KOPT-K1 (cell line): ENCODE results near the gene ME2.
"Not testable (repeated sequence)": the region's sequence is repeated elsewhere in the genome, so short reads cannot be mapped to it uniquely, and the experiment has no call there.

Experiments
- H3K27ac ChIP-seq: fragments of 200-600 bp; sonication (generic); 2 replicates; pipeline ENCODE4 v1.5.1; 2016; ENCODE audit warnings: antibody characterized with exemption, mild to moderate bottlenecking, low read depth, low read length; ENCODE audit not compliant: poor library complexity, severe bottlenecking
- H3K36me3 ChIP-seq: fragments of 200-600 bp; sonication (generic); 2 replicates; pipeline ENCODE4 v1.5.1; 2017; ENCODE audit warnings: antibody characterized with exemption, mild to moderate bottlenecking, low read length, moderate library complexity; ENCODE audit not compliant: insufficient read depth
- H3K9me3 ChIP-seq: fragments of 200-600 bp; sonication (generic); 2 replicates; pipeline ENCODE4 v1.5.1; 2017; ENCODE audit warnings: antibody characterized with exemption, low read length, mild to moderate bottlenecking; ENCODE audit not compliant: insufficient read depth, poor library complexity, severe bottlenecking

ME2 gene

DNA sequence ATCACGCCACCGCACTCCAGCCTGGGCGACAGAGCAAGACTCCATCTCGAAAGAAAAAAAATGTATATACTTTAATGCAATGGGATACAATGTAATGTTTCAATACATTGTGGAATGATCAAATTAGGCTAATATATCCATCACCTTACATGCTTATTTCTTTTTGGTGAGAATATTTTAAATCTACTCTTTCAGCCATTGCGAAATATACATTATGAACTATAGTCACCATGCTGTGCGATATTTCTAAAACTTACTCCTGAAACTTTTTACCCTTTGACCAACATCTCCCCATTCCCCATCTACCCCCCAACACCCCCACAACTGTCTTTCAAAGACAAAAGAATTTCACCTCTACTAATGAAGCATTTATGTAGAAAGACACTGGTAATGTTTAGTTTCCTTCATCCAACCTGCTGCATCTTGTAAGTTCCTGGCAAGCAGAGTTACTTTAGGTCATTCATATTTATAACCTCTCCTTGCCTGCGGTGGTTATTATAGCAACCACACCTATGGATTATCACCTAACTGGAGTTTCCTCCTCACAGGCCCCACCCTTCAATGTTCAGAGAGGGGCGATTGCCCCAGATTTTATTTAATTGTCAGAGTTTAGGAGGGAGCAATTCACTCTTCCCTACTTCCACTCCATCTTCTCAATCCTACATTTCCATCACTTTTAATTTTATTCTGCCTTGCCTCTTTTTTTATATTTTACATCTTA lies 1.2 kb upstream of the ME2 start:
- H3K27ac ChIP-seq: peak overlapping the region; percentile 97

DNA sequence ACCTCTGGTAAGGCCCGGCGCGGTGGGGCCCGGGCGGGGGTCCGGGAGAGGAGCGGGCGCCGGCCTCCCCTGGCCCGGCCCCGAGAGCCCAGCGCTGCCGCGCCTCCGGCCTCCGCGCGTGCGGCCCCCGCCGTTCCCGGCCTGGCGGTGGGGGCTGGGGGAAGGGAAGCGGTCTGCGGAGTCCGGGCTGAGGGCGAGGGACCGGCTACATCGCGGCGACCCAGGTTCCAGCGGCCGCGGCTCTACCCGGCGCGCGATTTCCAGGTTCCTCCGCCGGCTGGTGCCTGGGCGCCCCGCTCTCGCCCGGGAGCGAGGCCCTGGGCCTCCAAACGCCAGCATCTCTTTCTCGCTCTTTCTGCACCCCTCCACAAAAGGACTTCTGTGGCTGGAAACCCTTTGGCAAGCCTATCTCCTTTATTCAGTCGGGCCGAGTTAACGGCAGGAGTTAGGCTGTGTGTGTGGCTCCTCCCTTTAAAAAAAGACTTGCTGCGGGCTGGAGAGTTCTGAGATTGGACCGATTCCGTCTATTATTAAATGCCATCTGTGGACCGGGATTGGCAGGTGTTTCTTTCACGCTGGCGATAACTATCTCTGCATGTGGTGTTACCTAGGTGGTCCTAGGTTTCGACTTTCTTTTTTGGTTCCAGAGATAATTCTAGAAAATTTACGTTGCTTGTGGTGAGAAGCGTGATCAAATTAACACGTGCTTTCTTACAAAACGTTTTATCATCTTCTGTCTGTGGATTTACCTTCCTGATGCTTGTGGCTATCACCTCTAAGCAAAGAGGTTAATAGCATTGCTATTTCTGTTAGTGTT lies 592 bp downstream of the ME2 start:
- Histone ChIP-seq H3K9me3 (no peaks in the 10 kb centered on the region), H3K27ac (peak overlapping the region; percentile 97), H3K36me3 (peaks cover 23% of the 10 kb centered on the region)

More for the DNA sequence above, 1.2 kb upstream of the ME2 start:
- H3K9me3 ChIP-seq: no peaks in the 10 kb centered on the region
- H3K36me3 ChIP-seq: peaks cover 9% of the 10 kb centered on the region; the same call in 1 of the 2 replicates

DNA sequence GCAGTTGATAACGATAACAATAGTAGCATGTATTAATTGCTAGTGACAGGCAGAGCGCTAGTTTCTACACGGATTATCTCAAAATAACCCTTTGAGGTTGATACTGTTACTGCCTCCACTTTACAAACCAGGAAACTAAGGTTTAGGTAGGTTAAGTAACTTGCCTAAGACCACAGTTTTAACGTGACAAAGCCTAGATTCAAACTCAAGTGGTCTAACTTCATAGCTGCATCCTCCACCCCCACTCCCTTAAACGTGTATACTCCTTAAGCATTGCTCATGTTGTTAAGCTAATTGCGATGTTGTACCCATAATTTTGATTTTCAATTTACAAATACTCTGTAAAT lies 1.2 kb downstream of the ME2 start:
- H3K9me3 ChIP-seq: no peaks in the 10 kb centered on the region
- H3K36me3 ChIP-seq: peaks cover 29% of the 10 kb centered on the region
- peak overlapping the region; percentile 97 for H3K27ac ChIP-seq

DNA sequence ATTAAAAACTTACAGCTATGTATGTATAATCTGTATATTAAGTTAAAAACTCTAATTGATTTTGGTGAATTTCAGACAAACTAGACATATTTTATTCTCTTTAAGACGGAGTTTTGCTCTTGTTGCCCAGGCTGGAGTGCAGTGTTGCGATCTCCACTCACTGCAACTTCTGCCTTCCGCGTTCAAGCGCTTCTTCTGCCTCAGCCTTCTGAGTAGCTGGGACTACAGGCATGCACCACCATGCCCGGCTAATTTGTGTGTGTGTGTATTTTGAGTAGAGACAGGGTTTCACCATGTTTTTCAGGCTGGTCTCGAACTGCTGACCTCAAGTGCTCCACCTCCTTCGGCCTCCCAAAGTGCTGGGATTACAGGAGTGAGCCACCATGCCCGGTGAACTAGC lies 2.0 kb downstream of the ME2 start:
- H3K36me3 ChIP-seq: peaks cover 31% of the 10 kb centered on the region
- H3K27ac ChIP-seq: peak overlapping the region; percentile 19
- H3K9me3 ChIP-seq: not testable (repeated sequence)

DNA sequence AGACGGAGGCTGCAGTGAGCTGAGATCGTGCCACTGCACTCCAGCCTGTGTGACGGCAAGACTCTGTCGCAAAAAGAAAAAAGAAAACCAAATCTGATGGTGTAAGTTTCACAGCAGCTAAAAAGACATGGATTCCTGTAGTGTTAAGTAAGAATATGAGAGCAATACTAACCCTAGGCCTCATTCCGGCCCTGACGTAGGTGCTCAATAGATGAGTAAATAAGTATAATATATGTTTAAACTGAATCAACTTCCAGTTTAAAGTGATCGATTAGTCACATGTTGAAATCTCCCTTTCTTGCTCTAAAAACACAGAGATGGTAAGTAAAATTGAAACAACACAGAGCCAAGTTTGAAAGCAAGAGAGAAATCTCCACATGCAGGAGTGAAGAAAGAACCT lies 8.0 kb downstream of the ME2 start:
- H3K9me3 ChIP-seq: peaks cover 17% of the 10 kb centered on the region
- no peak overlapping the region for H3K27ac ChIP-seq
- H3K36me3 ChIP-seq: peaks cover 80% of the 10 kb centered on the region

DNA sequence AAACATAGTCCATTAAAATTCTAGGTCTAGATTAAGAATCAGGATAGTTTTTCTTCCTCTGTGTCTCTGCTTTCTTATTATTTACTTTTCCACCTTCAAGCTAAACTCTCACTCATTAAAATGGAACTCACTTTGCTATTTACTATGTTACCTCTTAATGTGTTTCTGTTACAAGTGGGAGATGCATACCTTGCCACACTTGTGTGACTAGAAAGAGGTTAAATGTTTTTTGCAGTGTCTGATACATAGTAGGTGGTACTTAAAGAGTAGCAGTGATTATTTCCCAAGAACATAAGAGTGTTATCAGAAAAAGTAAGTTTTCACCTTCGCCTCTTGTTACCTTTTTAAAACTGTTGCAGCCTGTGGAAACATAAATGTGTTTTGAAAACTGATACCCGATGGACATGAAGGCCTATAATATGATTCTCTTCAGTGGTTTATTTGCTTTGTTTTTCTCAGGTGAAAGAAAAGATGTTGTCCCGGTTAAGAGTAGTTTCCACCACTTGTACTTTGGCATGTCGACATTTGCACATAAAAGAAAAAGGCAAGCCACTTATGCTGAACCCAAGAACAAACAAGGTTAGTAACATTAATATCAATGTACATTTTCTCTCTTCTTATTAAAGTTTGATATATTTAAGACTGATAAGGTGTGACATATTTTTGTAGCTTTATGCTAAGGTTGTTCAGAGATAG lies 16.6 kb downstream of the ME2 start:
- H3K36me3 ChIP-seq: peaks cover 67% of the 10 kb centered on the region
- H3K9me3 ChIP-seq: no peaks in the 10 kb centered on the region
- H3K27ac ChIP-seq: no peak overlapping the region

DNA sequence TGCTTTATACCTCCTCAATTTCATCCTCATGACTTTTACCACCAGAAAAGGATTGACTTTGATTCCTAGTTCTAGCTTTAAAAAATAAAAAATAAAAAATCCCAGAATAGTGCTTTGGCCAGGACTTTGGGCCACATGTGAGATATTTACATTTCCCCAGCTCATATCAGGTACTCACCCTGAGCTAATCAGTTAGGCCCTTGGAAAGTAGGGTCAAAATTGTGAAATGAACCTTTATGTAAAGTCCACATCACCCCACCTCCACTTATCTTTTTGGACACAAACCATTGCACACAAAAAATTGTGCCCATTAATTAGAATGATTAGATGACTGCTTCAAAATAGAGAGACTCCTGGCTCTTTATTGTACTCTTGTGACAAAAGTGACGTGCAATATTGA lies 17.2 kb downstream of the ME2 start:
- H3K36me3 ChIP-seq: peaks cover 68% of the 10 kb centered on the region
- no peaks in the 10 kb centered on the region for H3K9me3 ChIP-seq
- H3K27ac ChIP-seq: no peak overlapping the region

DNA sequence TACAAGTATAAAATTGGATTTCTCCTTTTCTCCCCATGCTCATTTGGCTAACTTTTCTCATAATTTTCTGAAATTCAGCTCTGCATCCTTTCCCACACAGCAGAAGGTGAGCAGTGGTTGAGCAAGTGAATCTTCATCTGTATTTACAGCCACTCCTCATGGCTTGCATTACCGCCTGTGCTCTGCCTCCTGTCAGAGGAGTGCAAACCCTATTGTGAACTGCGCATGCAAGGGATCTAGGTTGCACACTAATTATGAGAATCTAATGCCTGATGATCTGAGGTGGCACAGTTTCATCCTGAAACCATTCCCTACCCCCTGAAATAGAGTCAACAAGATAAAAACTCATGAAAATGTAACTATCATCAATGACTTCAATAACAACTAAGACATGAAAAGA lies 20.0 kb downstream of the ME2 start:
- no peak overlapping the region for H3K27ac ChIP-seq
- H3K9me3 ChIP-seq: no peaks in the 10 kb centered on the region
- peaks cover 86% of the 10 kb centered on the region for H3K36me3 ChIP-seq

DNA sequence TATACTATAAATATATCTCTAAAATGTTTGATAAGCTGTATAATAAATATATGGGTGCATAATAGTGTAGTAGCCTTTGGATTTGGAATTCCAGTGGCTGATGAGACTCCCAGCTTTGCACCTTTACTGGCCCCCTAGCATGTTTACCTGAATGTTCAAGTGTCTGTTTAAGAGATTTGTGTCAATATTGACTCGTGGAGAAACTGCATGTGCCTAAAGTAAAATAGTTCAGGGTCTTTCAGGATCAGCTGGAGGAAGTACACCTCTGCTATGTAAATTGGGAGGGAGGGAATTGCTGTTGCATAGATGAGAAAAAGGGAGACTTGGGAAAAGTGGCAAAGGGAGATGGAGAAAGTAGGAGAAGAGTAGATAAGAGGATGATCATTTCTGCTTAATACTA lies 23.9 kb downstream of the ME2 start:
- Histone ChIP-seq H3K36me3 (peaks cover 97% of the 10 kb centered on the region), H3K27ac (no peak overlapping the region), H3K9me3 (peaks cover 23% of the 10 kb centered on the region)

DNA sequence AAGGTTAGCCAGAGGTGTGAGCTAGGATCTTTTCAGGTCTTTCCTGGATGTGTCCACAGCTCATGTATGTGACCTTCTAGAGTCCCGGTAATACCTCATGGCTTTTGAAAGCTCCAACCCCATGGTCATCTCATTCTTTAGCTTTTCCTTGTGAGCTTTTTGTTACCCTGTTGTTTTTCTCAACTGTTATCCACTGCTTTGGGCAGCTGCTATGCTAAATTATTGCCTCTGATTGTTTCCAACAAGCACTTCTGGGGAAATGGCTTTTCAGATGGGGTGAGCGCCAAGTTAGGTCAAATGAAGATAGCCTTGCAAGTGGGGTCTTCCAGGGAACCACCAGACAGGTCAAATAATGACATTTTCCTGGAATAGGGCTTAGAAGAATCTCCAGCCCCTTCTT lies 27.9 kb downstream of the ME2 start:
- Histone ChIP-seq H3K27ac (no peak overlapping the region), H3K36me3 (peaks cover 98% of the 10 kb centered on the region), H3K9me3 (peaks cover 23% of the 10 kb centered on the region)

DNA sequence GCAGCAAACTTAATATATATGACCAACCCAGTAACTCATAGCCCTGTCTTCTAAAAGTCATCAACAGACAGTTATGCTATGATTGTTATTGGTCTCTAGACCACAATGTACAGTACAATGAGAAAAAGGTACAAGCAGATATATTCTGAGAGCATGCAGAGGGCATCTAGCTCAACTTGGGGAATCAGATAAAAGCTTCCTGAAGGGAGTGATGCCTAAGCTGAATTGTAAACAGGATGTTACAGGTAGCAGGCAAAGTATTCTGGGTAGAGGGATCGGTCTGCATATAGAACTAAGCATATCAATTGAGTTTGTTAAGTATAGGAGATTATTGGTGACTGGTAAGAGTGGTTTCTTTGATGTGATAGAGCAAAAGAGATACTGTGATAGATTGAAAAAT lies 30.3 kb downstream of the ME2 start:
- Histone ChIP-seq H3K36me3 (peaks cover 99% of the 10 kb centered on the region), H3K27ac (no peak overlapping the region)

DNA sequence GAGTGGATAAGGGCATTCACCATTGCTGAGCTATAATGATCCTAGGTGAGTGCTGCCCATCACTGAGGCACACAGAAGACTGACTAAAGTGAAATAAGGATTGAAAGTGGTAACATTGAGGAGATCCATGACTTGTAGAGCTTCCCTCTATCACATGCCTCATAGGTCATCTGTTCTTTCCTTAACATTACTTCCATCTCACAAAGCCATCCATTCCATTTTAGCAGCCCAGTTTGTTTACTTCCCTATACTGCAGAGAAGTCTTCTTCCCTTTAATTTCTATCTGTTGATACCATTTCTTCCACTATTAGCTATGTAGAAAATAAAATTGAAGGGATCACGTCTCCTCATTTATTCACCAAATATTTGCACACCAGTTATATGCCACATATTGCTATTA lies 32.1 kb downstream of the ME2 start:
- H3K27ac ChIP-seq: no peak overlapping the region
- H3K9me3 ChIP-seq: peaks cover 9% of the 10 kb centered on the region
- H3K36me3 ChIP-seq: peaks cover 99% of the 10 kb centered on the region

More for the DNA sequence above, 30.3 kb downstream of the ME2 start:
- H3K9me3 ChIP-seq: peaks cover 23% of the 10 kb centered on the region

DNA sequence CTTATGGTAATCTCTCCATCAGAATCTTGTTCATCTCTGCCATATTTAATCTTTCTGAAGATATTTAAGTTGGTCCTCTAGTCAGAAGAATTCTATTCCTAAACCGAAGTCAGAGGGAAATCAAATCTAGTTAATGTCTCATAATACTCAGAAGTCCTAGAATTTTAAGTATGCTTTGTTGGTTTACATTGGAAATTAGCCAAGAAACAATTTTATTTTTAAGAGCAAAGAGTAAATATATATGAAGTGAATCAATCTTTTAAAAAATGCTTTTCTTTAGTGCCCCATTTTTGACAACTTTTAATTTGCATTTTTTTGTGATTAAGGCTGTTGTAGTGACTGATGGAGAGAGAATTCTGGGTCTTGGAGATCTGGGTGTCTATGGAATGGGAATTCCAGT lies 38.1 kb downstream of the ME2 start:
- no peak overlapping the region for H3K27ac ChIP-seq
- H3K9me3 ChIP-seq: no peaks in the 10 kb centered on the region
- peaks cover 99% of the 10 kb centered on the region for H3K36me3 ChIP-seq

DNA sequence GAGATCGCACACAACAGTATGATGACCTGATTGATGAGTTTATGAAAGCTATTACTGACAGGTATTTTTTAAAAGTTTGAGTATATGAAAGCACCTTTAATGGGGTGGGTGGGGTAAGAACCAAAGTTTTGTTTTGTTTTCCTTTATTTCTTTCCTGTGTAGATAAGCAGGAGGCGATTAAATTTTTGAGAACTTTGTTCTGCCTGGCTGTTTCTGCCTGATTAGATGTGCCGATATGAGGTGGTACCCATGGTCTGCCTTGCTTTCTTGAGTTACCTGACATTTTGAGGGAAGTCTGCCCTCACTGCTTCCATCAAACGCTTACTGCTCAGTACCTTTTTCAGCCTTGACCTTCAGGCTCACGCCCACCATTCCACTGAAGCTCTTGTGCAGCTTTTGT lies 39.2 kb downstream of the ME2 start:
- peaks cover 99% of the 10 kb centered on the region for H3K36me3 ChIP-seq
- no peaks in the 10 kb centered on the region for H3K9me3 ChIP-seq
- no peak overlapping the region for H3K27ac ChIP-seq

DNA sequence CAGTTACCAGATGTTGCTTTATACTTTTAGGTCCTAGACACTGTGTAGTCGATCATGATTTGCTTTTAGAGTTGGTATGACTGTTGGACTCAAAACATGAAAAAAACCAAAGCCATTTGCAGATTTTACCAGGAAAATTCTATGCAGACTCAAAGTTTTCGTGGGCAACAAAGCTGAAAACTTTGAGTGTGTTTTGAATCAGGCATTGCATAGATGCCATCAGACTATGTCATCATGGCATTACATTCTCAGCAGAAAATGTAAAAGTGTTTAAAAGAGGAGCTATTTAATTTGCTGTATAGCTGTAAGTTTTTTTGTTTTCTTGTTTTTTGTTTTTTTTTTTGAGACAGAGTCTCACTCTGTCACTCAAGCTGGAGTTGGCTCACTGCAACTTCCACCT lies 45.5 kb downstream of the ME2 start:
- H3K36me3 ChIP-seq: peaks cover 98% of the 10 kb centered on the region
- H3K27ac ChIP-seq: no peak overlapping the region
- H3K9me3 ChIP-seq: peaks cover 15% of the 10 kb centered on the region
